HG03025 (cell line): ENCODE results near the gene NPY5R.
A peak's percentile ranks its signal among the peaks of the same experiment; 100 is the strongest.

Experiments used
- ATAC-seq: cut with Tn5 transposase; IDR thresholded peaks from one replicate; pipeline ENCODE4 v1.9.1; 2021; ENCODE audit warnings: mild to moderate bottlenecking, moderate library complexity; ENCODE audit not compliant: unreplicated experiment, low FRiP score

The NPY5R gene

DNA sequence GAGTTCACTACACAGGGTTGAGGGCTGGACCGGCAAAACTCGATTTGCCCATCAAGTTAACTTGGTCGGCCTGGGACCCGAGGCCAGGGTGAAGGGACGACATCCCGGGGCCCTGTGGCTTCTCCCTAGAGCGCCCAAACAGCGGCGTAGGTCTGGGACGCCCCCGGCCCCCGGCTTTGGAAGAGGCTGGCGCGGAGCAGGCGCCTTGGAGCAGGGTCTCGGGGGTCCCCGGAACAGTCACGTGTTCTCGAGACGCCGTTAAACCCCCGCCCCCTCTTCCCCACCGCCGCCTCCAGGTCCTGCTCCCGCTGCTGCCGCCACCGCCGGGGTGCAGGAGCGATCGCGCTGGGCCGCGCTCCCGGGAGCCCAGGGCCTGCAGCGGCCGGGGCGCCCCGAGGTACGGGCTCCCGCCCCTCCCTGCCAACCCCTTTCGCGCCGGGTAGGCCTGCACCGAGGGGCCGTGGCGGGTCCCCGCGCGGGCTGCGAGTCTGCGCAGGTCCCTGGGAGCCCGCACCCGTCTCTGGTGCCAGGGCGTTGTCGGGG lies at the start of gene NPY5R:
Gene NPY5R (plus strand): TSS at position 289 of the 543 bp plus-strand sequence. CDS start 6,382 bp downstream, outside the sequence.
- no peak for ATAC-seq

- ATAC-seq: no peak
Observed at GRCh38 chr4:163295138-163295537, 48.6 kb upstream of the NPY5R start.

DNA sequence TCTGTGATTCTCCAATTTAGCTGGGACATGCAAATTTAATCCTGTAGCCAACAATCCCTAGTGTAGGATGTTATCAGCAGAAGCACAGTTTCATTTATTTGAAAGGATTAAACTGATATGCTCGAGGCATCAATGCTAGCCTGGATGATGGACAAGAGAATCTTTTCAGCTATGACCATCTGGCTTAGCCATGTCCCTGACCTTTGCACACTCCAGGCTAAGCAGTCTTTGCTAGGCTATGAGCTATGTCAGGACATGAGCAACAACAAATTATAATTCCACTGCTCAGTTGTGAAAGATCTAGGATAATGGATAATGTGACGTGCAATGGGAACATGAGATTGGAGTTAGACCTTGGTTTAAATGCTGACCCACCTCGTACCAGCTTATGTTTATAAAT lies 43.2 kb upstream of the NPY5R start:
- ATAC-seq: no peak

DNA sequence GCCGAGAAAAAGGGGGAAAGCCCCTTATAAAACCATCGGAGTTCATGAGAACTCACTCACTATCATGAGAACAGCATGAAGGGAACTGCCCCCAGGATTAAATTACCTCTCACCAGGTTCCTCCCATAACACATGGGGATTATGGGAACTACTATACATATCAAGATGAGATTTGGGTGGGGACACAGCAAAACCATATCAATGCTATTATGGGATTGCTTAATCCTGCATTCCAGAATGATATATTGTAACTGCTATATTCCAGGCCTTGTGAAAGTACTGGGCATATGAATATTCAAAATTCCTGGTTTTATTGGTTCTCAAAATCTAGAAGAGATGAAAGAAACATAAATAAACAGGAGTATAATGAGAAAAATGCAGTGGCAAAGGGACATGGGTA lies 40.6 kb upstream of the NPY5R start:
- ATAC-seq: no peak

- no peak for ATAC-seq
Observed at GRCh38 chr4:163309466-163309865, 34.2 kb upstream of the NPY5R start.

- ATAC-seq: no peak
Observed at GRCh38 chr4:163317110-163317509, 26.6 kb upstream of the NPY5R start.

- no peak for ATAC-seq
Observed at GRCh38 chr4:163330916-163331628, 12.6 kb upstream of the NPY5R start.

GRCh38 chr4:163331629-163332376 lies 11.9 kb upstream of the NPY5R start:
- no peak for ATAC-seq

DNA sequence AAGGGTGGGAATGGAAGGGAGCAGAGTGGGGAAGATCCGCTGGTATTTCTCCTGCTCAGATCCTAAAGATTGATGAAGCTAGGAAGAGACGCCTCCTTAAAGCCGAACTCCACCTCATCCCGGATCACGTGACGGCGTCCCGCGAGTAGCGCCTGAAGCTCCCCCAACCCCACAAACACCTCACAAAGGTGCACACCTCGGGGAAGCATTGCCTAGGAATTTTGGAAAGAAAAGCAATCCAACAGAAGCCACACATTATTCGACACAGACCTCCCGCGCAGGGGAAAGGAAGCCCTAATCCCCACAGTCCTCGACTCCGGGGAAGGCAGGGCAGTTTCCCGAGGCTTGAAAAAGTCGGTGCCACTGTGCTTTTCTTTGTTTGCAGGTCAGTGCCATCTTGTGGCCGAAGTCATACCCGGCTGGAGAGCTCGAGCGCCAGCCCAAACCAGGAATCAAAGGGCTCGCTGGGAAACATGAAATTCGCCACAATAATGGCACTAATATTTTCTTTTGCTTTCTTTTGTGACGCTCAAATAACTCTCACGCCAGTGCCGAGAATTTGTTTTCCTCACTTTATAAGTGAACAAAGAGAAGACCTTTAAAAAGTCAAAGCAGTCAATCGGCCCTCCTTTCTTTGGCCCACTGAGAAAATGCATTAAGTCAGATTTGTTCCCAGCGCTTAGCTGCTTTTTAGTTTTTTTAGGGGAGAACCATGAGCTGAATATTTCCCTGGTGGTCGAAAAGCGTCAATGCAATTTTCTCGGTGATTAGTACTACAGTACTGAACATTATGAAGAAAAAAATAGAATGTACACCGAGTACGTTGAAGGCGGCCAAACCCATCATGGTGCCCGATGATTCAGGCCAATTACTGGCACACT lies 10.9 kb upstream of the NPY5R start, which contains the start of gene NPY1R:
Gene NPY1R (minus strand): TSS at position 71 of the 881 bp plus-strand sequence. CDS start 6,042 bp downstream, outside the sequence.
- peak; percentile 71 for ATAC-seq

- no peak for ATAC-seq
Observed at GRCh38 chr4:163335384-163335783, 8.3 kb upstream of the NPY5R start.

DNA sequence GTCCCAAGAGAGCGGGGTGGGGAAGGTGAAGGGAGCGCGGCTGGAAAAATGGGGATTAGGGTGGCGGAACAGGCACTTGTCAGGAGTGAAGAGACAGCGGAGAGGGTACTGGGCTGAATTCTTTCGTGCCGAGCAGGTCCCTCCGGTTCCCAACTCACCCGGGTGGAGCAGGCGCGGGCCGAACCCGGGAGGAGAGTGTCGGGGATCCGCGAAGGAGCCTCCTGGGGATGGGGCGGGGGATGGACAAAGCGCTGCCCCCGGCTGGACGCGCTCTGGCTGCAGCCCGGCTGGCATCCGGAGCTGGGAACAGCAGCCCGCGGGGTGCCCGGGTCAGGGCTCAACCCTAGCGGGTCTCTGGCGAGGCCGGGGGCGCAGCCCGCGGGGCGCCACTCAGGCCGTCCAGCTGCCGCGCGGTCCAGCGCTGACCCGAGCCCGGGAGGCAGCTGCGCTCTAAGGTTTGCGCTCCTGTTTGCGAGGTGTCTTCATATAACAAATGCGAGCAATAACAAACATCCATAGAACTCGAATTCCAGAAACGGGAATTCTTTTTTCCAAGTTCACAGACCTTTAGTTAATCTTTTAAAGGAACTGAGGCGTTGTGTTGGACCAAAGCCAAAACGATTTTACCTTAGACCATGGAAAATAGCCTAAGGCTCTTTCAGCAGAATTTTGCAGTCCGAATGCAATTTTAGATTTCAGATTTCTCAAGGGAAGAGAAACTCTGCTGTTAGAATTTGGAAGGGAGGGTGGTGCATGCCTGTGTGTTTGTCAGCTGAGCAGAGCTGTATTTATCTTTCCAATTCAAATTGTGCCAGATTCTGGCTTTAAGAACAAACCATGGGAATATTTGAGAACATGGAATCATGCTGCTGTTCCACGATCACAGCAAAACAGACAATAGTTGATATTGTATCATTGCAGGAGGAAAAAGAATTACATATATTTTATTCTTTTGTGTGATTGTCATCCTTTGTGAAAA lies 744 bp downstream of the NPY5R start:
- ATAC-seq: no peak

GRCh38 chr4:163350672-163351071 lies 7.0 kb downstream of the NPY5R start:
- ATAC-seq: no peak

- ATAC-seq: no peak
Observed at GRCh38 chr4:163353054-163353453, 9.4 kb downstream of the NPY5R start.

- no peak for ATAC-seq
Observed at GRCh38 chr4:163356104-163356503, 12.4 kb downstream of the NPY5R start.

GRCh38 chr4:163367651-163368050 lies 24.0 kb downstream of the NPY5R start:
- no peak for ATAC-seq

DNA sequence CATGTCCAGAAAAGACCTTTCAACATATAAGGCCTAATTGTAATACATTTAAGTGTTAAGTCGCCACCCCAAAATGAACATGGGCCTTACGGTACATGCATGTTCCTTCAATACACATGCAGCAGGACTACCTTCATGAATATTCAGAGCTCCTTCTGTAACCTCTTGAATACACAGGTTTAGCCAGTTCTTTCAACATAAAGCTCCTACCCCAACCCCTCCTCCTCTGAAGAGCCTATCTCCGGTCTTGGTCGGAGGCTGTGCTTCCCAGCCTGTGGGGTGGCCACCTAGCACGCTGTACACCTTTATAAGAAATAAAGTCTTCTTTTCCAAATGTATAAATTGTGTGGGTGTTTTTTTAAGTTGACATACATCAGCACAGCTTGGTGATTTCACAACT lies 28.3 kb downstream of the NPY5R start:
- no peak for ATAC-seq

- ATAC-seq: no peak
Observed at GRCh38 chr4:163378661-163379060, 35.0 kb downstream of the NPY5R start.

- no peak for ATAC-seq
Observed at GRCh38 chr4:163380703-163381102, 37.0 kb downstream of the NPY5R start.

- no peak for ATAC-seq
Observed at GRCh38 chr4:163382178-163382869, 38.6 kb downstream of the NPY5R start.
